Tibial nerve (tissue), 4 donors: Measurements from ENCODE around the gene KMT2E. TPM values are rescaled to one million over a fixed set of nuclear protein-coding genes. Genes with fewer than 3 reads are reported as not detected.

Experiments
- DNase-seq, 2 donors: peaks; one replicate each; pipeline ENCODE4 v3.0.0-alpha.2; 2019; ENCODE audit warnings: low spot score in 2 of 2
- H3K27ac ChIP-seq, 4 donors: fragments of 200-600 bp; sonication (generic) in 3 of 4; one replicate each; pipeline ENCODE4 v1.5.1; 2017 to 2019; ENCODE audit warnings: mild to moderate bottlenecking in 1 of 4
- H3K27me3 ChIP-seq, 2 donors: fragments of 200-600 bp; sonication (generic) in 1 of 2; one replicate each; pipeline versions ENCODE4 v1.5.1 to v1.6.0; 2017 to 2019
- H3K36me3 ChIP-seq, 3 donors: fragments of 200-600 bp; sonication (generic); one replicate each; pipeline ENCODE4 v1.5.1; 2018 to 2019
- H3K4me1 ChIP-seq, 4 donors: fragments of 200-600 bp; sonication (generic) in 3 of 4; one replicate each; pipeline ENCODE4 v1.5.1; 2017 to 2019
- H3K4me3 ChIP-seq, 4 donors: fragments of 200-600 bp; sonication (generic) in 3 of 4; one replicate each; pipeline ENCODE4 v1.5.1; 2017 to 2019; ENCODE audit warnings: mild to moderate bottlenecking in 1 of 4, moderate library complexity in 1 of 4
- H3K9me3 ChIP-seq, 4 donors: fragments of 200-600 bp; sonication (generic) in 3 of 4; one replicate each; pipeline ENCODE4 v1.5.1; 2017 to 2019
- EP300 ChIP-seq, 2 donors: sonication (generic); formaldehyde crosslinking; IDR thresholded peaks; one replicate each; pipeline ENCODE4 v1.6.1; 2017; ENCODE audit warnings: antibody characterized with exemption in 2 of 2, mild to moderate bottlenecking in 1 of 2
- POLR2A ChIP-seq, 2 donors: fragments of 450-650 bp; IDR thresholded peaks; one replicate each; pipeline ENCODE4 v1.6.1; 2017; ENCODE audit warnings: antibody characterized with exemption in 2 of 2, mild to moderate bottlenecking in 2 of 2, moderate library complexity in 2 of 2
- WGBS, 2 donors: methylation state at CpG; one replicate each; pipeline ENCODE4 v1.1.5; 2018; 5-methylcytosine and 5-hydroxymethylcytosine counted together
- total RNA-seq, 4 donors: library from RNA; depleted of rRNA; stranded (reverse); fragments of >200 nt; gene quantifications; one replicate each; pipeline ENCODE4 v1.1.0, GENCODE V29; 2016
- TF ChIP-seq, protein P1 (sequence below), 5 experiments: fragments of 200-600 bp in 3 of 5; fragments of 450-650 bp in 2 of 5; sonication (generic) in 3 of 5; IDR thresholded peaks; one replicate each; pipeline ENCODE4 v1.5.1; 2016 to 2019; ENCODE audit warnings: antibody characterized with exemption in 5 of 5, mild to moderate bottlenecking in 3 of 5, moderate library complexity in 2 of 5

KMT2E gene
- total RNA-seq, 4 donors from 2014 or later: 91.4 to 141 (median 132) TPM

- Histone ChIP-seq H3K9me3 (no peaks in the 10 kb centered on the region), H3K27ac (no peak overlapping the region), H3K27me3 (no peaks in the 10 kb centered on the region), H3K36me3 (peaks cover 0 to 6% (median 0%) of the 10 kb centered on the region in 3 donors), H3K4me1 (peaks cover 0 to 67% (median 31%) of the 10 kb centered on the region in 4 donors), H3K4me3 (no peak overlapping the region)
- no peak for DNase-seq
- TF ChIP-seq POLR2A (IDR thresholded peaks at IDR 0.05): no peak
- TF ChIP-seq, protein P1, sequence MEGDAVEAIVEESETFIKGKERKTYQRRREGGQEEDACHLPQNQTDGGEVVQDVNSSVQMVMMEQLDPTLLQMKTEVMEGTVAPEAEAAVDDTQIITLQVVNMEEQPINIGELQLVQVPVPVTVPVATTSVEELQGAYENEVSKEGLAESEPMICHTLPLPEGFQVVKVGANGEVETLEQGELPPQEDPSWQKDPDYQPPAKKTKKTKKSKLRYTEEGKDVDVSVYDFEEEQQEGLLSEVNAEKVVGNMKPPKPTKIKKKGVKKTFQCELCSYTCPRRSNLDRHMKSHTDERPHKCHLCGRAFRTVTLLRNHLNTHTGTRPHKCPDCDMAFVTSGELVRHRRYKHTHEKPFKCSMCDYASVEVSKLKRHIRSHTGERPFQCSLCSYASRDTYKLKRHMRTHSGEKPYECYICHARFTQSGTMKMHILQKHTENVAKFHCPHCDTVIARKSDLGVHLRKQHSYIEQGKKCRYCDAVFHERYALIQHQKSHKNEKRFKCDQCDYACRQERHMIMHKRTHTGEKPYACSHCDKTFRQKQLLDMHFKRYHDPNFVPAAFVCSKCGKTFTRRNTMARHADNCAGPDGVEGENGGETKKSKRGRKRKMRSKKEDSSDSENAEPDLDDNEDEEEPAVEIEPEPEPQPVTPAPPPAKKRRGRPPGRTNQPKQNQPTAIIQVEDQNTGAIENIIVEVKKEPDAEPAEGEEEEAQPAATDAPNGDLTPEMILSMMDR (IDR thresholded peaks at IDR 0.05): no peak
Measured at GRCh38 chr7:105030447-105030846, 16.4 kb downstream of the KMT2E start.

DNA sequence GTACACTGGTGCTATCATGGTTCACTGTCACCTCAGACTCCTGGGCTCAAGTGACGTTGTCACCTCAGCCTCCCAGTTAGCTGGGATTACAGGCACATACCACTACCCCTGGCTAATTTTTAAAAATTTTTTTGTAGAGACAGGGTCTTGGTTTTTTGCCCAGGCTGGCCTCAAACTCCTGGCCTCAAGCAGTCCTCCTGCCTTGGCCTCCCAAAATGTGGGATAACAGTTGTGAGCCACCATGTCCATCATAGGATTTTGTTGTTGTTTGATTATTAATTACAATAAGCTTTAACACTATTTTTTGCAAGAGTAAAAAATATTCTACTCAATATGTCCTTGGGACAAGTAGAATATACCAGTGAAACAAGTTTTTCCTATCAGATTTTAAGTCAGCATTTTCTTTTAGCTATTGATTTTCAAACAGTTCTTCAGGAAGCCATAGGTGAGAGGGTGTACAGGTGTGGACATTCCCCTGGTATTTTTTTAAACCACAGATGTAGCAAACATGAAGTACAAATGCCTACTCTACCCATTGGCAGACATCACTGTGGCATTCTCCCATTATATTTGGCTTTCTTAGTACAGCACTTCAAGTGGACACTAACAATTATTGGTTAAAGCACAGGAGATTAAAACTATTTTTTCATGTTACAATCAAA, 18.7 kb downstream of the KMT2E start:
- no peak overlapping the region for H3K27ac ChIP-seq
- no peak overlapping the region for H3K4me3 ChIP-seq
- WGBS, 2 donors: 97 to 100% methylated on average over 1 of the region's 1 CpG

DNA sequence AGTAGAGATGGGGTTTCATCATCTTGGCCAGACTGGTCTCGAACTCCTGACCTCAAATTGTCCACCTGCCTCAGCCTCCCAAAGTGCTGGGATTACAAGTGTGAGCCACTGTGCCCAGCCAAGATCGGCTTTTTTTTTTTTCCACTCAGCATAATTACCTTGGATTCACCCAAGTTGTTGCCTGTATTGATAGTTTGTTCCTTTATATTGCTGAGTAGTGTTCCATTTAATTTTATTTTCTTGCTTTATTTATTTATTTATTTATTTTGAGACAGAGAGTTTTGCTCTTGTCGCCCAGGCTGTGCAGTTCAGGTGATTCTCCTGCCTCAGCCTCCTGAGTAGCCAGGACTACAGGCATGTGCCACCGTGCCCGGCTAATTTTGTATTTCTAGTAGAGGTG, 21.3 kb downstream of the KMT2E start:
- Histone ChIP-seq H3K27ac (no peak overlapping the region), H3K4me3 (no peak overlapping the region), H3K36me3 (peaks cover 0 to 10% (median 0%) of the 10 kb centered on the region in 3 donors), H3K4me1 (peaks cover 0 to 69% (median 22%) of the 10 kb centered on the region in 4 donors), H3K9me3 (no peaks in the 10 kb centered on the region), H3K27me3 (no peaks in the 10 kb centered on the region)
- WGBS, 2 donors: 95 to 96% methylated on average over 5 of the region's 5 CpGs
- TF ChIP-seq, protein P1 (IDR thresholded peaks at IDR 0.05): no peak
- no peak for TF ChIP-seq POLR2A (IDR thresholded peaks at IDR 0.05)
- DNase-seq: no peak

More for the DNA sequence above, 18.7 kb downstream of the KMT2E start:
- Histone ChIP-seq H3K36me3 (peaks cover 0 to 10% (median 0%) of the 10 kb centered on the region in 3 donors), H3K27me3 (no peaks in the 10 kb centered on the region), H3K9me3 (no peaks in the 10 kb centered on the region), H3K4me1 (peaks cover 0 to 65% (median 27%) of the 10 kb centered on the region in 4 donors)
- DNase-seq: no peak
- no peak for TF ChIP-seq EP300 (IDR thresholded peaks at IDR 0.05)
- TF ChIP-seq POLR2A (IDR thresholded peaks at IDR 0.05): no peak
- TF ChIP-seq, protein P1 (IDR thresholded peaks at IDR 0.05): no peak

DNA sequence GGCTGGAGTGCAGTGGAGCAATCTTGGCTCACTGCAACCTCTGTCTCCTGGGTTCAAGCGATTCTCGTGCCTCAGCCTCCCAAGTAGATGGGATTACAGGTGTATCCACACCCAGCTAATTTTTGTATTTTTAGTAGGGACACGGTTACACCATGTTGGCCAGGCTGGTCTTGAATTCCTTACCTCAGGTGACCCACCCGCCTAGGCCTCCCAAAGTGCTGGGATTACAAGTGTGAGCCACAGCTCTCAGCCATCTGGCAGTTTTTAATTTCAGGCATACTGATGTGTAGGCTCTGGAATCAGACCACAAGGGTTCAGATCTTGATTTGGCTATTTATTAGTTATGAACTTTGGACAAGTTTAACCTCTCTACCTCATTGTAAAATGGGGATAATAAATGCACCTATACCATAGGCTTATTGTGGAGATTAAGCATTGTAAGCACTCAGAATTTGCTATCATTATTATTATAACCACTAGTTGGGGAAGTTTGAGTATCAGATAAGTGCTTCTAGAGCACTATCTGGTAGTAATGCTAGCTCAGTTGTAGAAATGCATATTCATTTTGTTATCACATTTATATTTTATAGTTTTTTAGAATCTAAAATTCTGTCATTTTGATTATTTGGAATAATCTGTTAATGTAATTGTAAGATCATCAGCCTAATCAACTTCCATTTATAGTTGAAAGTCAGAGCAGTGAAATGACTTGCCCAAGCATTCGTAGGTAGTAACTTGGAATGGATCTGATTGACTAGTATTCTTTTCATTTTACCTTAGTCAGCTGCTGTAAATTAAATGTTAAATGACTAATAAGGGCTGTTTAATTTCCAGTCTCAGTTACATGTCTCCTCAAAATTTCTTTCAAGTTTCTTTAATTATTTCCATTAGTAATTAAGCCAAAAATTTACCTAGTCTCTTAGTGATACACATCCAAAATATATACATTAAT, 22.5 kb downstream of the KMT2E start:
- H3K4me1 ChIP-seq: peaks cover 0 to 72% (median 26%) of the 10 kb centered on the region in 4 donors
- 67 to 71% methylated on average over 5 of the region's 5 CpGs for WGBS, 2 donors
- peaks cover 0 to 18% (median 0%) of the 10 kb centered on the region in 3 donors for H3K36me3 ChIP-seq
- no peak for DNase-seq
- H3K27ac ChIP-seq: no peak overlapping the region
- no peak overlapping the region for H3K4me3 ChIP-seq
- H3K27me3 ChIP-seq: no peaks in the 10 kb centered on the region
- H3K9me3 ChIP-seq: no peaks in the 10 kb centered on the region
- no peak for TF ChIP-seq EP300 (IDR thresholded peaks at IDR 0.05)
- no peak for TF ChIP-seq POLR2A (IDR thresholded peaks at IDR 0.05)
- TF ChIP-seq, protein P1 (IDR thresholded peaks at IDR 0.05): no peak

DNA sequence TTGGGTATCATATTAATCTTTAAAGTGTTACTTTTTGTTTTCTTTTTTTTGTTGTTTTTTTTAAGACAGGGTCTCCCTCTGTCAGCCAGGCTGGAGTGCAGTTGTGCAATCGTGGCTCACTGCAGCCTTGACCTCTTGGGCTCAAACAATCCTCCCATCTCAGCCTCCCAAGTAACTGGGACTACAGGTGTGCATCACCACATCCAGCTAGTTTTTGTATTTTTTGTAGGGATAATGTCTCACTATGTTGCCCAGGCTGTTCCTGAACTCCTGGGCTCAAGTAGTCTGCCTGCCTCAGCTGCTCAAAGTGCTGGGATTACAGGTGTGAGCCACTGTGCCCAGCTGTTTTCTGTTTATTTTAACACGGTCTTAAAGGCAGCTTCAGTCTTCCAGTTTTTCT, 23.3 kb downstream of the KMT2E start:
- no peak for TF ChIP-seq EP300 (IDR thresholded peaks at IDR 0.05)
- TF ChIP-seq, protein P1 (IDR thresholded peaks at IDR 0.05): no peak
- no peak for TF ChIP-seq POLR2A (IDR thresholded peaks at IDR 0.05)
- H3K4me1 ChIP-seq: peaks cover 0 to 73% (median 26%) of the 10 kb centered on the region in 4 donors
- no peak overlapping the region for H3K4me3 ChIP-seq
- no peaks in the 10 kb centered on the region for H3K27me3 ChIP-seq
- H3K9me3 ChIP-seq: no peaks in the 10 kb centered on the region
- DNase-seq: no peak
- no peak overlapping the region for H3K27ac ChIP-seq
- peaks cover 0 to 24% (median 0%) of the 10 kb centered on the region in 3 donors for H3K36me3 ChIP-seq
- 48 to 63% methylated on average over 2 of the region's 2 CpGs for whole genome bisulfite sequencing, 2 donors
